Measurements from ENCODE around the gene SHISA5. TPM values are rescaled to one million over a fixed set of nuclear protein-coding genes. Genes with fewer than 3 reads are reported as not detected.

SHISA5 gene
- total and polyA plus RNA-seq, 2 of the 4 experiments (the other 2 are of a cell fraction), result 82.3 to 162 TPM

DNA sequence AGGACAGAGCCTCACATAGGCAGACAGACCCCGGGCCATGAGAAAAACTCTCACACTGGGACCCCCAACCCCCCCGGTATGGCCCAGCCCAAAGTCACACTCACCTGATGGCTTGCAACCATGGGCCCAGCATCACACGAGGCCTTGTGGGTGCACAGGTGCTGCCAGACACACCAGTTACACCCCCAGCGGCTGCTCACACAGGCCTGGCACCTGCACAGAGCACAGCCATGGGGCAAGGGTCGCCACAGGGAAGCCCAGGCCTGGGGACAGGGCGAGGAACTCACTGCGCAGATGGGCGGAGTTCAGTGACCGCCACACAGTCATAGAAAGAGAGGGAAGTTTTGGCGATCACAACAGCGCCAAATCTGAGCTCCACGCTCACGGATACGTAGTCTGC lies 83.4 kb downstream of the SHISA5 start:
- dilution Hi-C loops (cut with HindIII; ENCODE audit: low sequenced_read_pairs, unreplicated experiment), result no loop called here
- BruUV-seq (replicated peaks), result no TSS peak

More for the DNA sequence above, 83.4 kb downstream of the SHISA5 start:
- ATAC-seq (ENCODE audit: low read depth) (no peak), DNase-seq (no peak)
- no peak overlapping the region for H3K4ac ChIP-seq (ENCODE audit: low read depth, low read length)
- 0 out of 2 replicates have a peak, but pooled peaks cover 2% of the 10 kb centered on the region for H3K9me1 ChIP-seq (ENCODE audit: insufficient read depth, low read length)
- H3K27ac ChIP-seq (ENCODE audit: insufficient read depth, low read length), result no peak overlapping the region
- H3K56ac ChIP-seq (ENCODE audit: extremely low read depth, insufficient read depth, low read length), result no peak overlapping the region
- no peak overlapping the region for H3K4me3 ChIP-seq (ENCODE audit: insufficient read depth, low read depth, low read length)
- no peak overlapping the region for H3K18ac ChIP-seq (ENCODE audit: low read depth, low read length)
- no peak overlapping the region for H2AFZ ChIP-seq (replicated peaks; ENCODE audit: low read length, poor library complexity)
- POLR2A ChIA-PET (ENCODE audit: unreplicated experiment), result no interaction called here
- CTCF ChIA-PET, result no interaction called here
- H3K9ac ChIP-seq (ENCODE audit: low read depth, low read length), result no peak overlapping the region
- H4K20me1 ChIP-seq (ENCODE audit: insufficient read depth, low read length), result peaks cover 10% of the 10 kb centered on the region; the same call in 1 of the 2 replicates
- no peaks in the 10 kb centered on the region for H3K9me3 ChIP-seq (ENCODE audit: control insufficient read depth, insufficient read depth, low read length)
- no peak overlapping the region for H2BK15ac ChIP-seq (ENCODE audit: low read depth, low read length)
- no peak overlapping the region for H3K4me2 ChIP-seq (ENCODE audit: low read depth, low read length)
- no peak overlapping the region for H2AK5ac ChIP-seq (ENCODE audit: low read depth, low read length)
- peaks cover 6% of the 10 kb centered on the region for H3K4me1 ChIP-seq (ENCODE audit: control insufficient read depth, insufficient read depth, low read length)
- intact Hi-C loops (cut with micrococcal nuclease) (no loop called here), in situ Hi-C loops (cut with MboI; ENCODE audit: low sequenced_read_pairs) (no loop called here)
- H4K5ac ChIP-seq (ENCODE audit: low read depth, low read length), result no peak overlapping the region
- no peak overlapping the region for H3K23ac ChIP-seq (ENCODE audit: low read depth, low read length)
- H2AK9ac ChIP-seq (replicated peaks; ENCODE audit: low read depth, low read length, poor library complexity), result no peak overlapping the region
- no peak for TF ChIP-seq CHD1 (IDR thresholded peaks at IDR 0.05; ENCODE audit: low read depth, low read length)
- no peak for TF ChIP-seq FOS (IDR thresholded peaks at IDR 0.05; ENCODE audit: low read depth, low read length)
- TF ChIP-seq MXI1 (IDR thresholded peaks at IDR 0.05; ENCODE audit: borderline replicate concordance, low read depth, low read length), result no peak
- TF ChIP-seq MAFK (IDR thresholded peaks at IDR 0.05; ENCODE audit: low read depth, low read length), result no peak
- TF ChIP-seq RFX5 (IDR thresholded peaks at IDR 0.05; ENCODE audit: low read depth, low read length), result no peak
- no peak for TF ChIP-seq ELK1 (IDR thresholded peaks at IDR 0.05; ENCODE audit: borderline replicate concordance, low read depth, low read length)
- TF ChIP-seq, protein P1, sequence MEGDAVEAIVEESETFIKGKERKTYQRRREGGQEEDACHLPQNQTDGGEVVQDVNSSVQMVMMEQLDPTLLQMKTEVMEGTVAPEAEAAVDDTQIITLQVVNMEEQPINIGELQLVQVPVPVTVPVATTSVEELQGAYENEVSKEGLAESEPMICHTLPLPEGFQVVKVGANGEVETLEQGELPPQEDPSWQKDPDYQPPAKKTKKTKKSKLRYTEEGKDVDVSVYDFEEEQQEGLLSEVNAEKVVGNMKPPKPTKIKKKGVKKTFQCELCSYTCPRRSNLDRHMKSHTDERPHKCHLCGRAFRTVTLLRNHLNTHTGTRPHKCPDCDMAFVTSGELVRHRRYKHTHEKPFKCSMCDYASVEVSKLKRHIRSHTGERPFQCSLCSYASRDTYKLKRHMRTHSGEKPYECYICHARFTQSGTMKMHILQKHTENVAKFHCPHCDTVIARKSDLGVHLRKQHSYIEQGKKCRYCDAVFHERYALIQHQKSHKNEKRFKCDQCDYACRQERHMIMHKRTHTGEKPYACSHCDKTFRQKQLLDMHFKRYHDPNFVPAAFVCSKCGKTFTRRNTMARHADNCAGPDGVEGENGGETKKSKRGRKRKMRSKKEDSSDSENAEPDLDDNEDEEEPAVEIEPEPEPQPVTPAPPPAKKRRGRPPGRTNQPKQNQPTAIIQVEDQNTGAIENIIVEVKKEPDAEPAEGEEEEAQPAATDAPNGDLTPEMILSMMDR (conservative IDR thresholded peaks at IDR 0.05; ENCODE audit: low read depth, low read length), result no peak
- no peak for TF ChIP-seq BHLHE40 (IDR thresholded peaks at IDR 0.05; ENCODE audit: low read depth, low read length)
- no peak for TF ChIP-seq MAZ (IDR thresholded peaks at IDR 0.05; ENCODE audit: borderline replicate concordance, low read depth, low read length)
- no peak for TF ChIP-seq CEBPB (IDR thresholded peaks at IDR 0.05; ENCODE audit: low read depth, low read length)
- TF ChIP-seq RAD21 (IDR thresholded peaks at IDR 0.05; ENCODE audit: low read length), result no peak
- TF ChIP-seq, protein P2, sequence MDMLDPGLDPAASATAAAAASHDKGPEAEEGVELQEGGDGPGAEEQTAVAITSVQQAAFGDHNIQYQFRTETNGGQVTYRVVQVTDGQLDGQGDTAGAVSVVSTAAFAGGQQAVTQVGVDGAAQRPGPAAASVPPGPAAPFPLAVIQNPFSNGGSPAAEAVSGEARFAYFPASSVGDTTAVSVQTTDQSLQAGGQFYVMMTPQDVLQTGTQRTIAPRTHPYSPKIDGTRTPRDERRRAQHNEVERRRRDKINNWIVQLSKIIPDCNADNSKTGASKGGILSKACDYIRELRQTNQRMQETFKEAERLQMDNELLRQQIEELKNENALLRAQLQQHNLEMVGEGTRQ (IDR thresholded peaks at IDR 0.05; ENCODE audit: low read depth, low read length), result no peak
- no peak for TF ChIP-seq SMC3 (IDR thresholded peaks at IDR 0.05; ENCODE audit: low read depth, low read length)
- no peak for TF ChIP-seq NFE2L2 (IDR thresholded peaks at IDR 0.05; ENCODE audit: low read depth, low read length)
- no peak for TF ChIP-seq RCOR1 (IDR thresholded peaks at IDR 0.05; ENCODE audit: insufficient replicate concordance, low read length)
- TF ChIP-seq POLR2A (IDR thresholded peaks at IDR 0.05; ENCODE audit: low read depth, low read length), result no peak
- no peak overlapping the region for H2BK20ac ChIP-seq (ENCODE audit: low read depth, low read length)
- no peak overlapping the region for H3K14ac ChIP-seq (replicated peaks; ENCODE audit: low read depth, low read length)
- H3K27me3 ChIP-seq (ENCODE audit: control insufficient read depth, insufficient read depth, low read length), result no peaks in the 10 kb centered on the region
- H4K8ac ChIP-seq (ENCODE audit: low read depth in 2 of 2, low read length in 2 of 2), result no peak overlapping the region
- 95% methylated on average over 9 of the region's 14 CpGs; no CpG with 5 or more reads in 1 of the 2 experiments for WGBS, 2 experiments (ENCODE audit: extremely low coverage in 2 of 2, insufficient read length in 1 of 2)
- H3K79me1 ChIP-seq (ENCODE audit: low read depth in 1 of 2, low read length in 2 of 2), result peaks cover 13 to 30% of the 10 kb centered on the region in 2 experiments; a peak in 3 of 4 replicates
- H3K36me3 ChIP-seq (ENCODE audit: control insufficient read depth, insufficient read depth, low read length), result peaks cover 33% of the 10 kb centered on the region
- no peak overlapping the region for H2BK120ac ChIP-seq (ENCODE audit: low read depth, low read length)
- H2BK5ac ChIP-seq (ENCODE audit: low read depth, low read length, poor library complexity, severe bottlenecking), result no peak overlapping the region
- H4K91ac ChIP-seq (ENCODE audit: insufficient read depth, low read depth, low read length), result no peak overlapping the region
